PFSK-1 (cell line): ENCODE results near the gene NDUFB4.

ENCODE experiments used
- FOXP2 ChIP-seq: optimal IDR thresholded peaks from 2 replicates; pipeline ENCODE3; 2011; ENCODE audit warnings: borderline replicate concordance, control low read depth, inconsistent platforms; ENCODE audit not compliant: insufficient read depth; ENCODE audit errors: extremely low read length, extremely low read depth
- POLR2AphosphoS5 ChIP-seq: IDR thresholded peaks from 2 replicates; pipeline ENCODE4 v1.6.1; 2012; ENCODE audit warnings: low read depth, mild to moderate bottlenecking, control low read depth, low read length, moderate library complexity
- SIN3A ChIP-seq: IDR thresholded peaks from 2 replicates; pipeline ENCODE4 v1.6.1; 2012; ENCODE audit warnings: mild to moderate bottlenecking, low read length, moderate library complexity, borderline replicate concordance; ENCODE audit not compliant: insufficient read depth
- TAF1 ChIP-seq: IDR thresholded peaks from 2 replicates; pipeline ENCODE4 v1.6.1; 2012; ENCODE audit warnings: low read length, control low read depth, borderline replicate concordance; ENCODE audit not compliant: insufficient read depth
- TF ChIP-seq, protein P1 (sequence below), 2 experiments: IDR thresholded peaks; 2 replicates each; pipeline versions ENCODE4 v1.6.1 to v1.8.0; 2011 to 2012; ENCODE audit warnings: low read depth in 2 of 2, low read length in 2 of 2, control low read depth in 1 of 2, inconsistent platforms in 1 of 2, mild to moderate bottlenecking in 1 of 2, moderate library complexity in 1 of 2; ENCODE audit not compliant: insufficient read depth in 1 of 2

The NDUFB4 gene

DNA sequence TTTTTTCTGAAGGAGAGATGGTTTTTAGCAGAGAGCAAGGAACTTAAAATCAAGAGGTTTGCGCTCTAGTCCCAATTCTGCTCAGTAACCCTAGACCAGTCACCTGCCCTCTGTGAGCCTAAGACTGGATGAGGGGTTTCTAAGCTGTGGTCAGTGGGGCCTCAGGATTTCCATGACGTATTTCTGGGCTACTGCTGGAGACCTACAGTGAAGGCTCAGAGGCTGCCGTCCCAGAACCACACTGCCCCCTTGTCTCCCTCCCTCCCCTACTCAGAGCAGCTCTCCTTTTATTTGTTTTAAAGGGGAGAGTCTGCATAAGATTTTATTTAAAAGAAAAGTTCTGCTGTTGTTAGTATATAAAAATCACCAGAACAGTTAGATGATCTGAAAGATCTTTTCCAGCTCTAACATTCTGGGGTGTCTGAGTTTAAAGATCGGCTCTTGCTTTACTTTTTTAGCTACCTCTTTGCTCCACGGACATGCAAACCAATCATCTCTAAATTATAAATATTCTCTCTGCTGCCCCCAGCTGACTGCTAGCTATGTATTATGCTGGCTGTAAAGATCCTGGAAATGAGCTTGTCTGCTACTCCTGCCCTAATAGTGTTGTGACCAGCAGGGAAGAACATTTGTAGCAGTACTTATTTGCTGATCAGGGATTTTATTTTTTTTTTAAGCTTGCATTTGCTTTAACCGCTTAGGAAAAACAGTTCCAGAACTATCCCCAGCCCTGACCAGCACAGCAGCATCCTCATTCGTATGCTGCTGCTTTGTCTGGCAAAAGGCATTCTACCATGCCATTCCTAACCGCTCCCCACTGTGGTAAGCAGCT is 28.6 kb upstream of the NDUFB4 start:
- TF ChIP-seq, protein P1, sequence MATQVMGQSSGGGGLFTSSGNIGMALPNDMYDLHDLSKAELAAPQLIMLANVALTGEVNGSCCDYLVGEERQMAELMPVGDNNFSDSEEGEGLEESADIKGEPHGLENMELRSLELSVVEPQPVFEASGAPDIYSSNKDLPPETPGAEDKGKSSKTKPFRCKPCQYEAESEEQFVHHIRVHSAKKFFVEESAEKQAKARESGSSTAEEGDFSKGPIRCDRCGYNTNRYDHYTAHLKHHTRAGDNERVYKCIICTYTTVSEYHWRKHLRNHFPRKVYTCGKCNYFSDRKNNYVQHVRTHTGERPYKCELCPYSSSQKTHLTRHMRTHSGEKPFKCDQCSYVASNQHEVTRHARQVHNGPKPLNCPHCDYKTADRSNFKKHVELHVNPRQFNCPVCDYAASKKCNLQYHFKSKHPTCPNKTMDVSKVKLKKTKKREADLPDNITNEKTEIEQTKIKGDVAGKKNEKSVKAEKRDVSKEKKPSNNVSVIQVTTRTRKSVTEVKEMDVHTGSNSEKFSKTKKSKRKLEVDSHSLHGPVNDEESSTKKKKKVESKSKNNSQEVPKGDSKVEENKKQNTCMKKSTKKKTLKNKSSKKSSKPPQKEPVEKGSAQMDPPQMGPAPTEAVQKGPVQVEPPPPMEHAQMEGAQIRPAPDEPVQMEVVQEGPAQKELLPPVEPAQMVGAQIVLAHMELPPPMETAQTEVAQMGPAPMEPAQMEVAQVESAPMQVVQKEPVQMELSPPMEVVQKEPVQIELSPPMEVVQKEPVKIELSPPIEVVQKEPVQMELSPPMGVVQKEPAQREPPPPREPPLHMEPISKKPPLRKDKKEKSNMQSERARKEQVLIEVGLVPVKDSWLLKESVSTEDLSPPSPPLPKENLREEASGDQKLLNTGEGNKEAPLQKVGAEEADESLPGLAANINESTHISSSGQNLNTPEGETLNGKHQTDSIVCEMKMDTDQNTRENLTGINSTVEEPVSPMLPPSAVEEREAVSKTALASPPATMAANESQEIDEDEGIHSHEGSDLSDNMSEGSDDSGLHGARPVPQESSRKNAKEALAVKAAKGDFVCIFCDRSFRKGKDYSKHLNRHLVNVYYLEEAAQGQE (IDR thresholded peaks at IDR 0.05; ENCODE audit: insufficient read depth in 1 of 2, low read depth in 2 of 2, low read length in 2 of 2) = no peak
- TF ChIP-seq TAF1 (no peak), POLR2AphosphoS5 (no peak), SIN3A (no peak), FOXP2 (no peak)

DNA sequence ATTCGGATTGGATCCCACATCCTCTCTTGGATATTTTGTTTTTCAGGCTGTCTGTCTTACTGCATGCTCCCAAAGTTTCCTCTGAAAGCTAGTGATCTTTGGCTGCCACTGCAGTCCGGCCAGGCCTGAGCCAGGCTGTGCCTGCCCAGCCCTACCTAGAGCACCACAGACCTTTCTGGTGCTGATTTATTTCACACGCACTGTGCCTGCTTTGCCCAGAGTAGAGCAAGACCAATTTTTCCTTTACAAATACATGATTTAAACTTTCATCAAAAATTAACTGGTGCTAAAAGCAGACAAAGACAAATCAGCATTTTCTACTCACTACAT is 28.0 kb upstream of the NDUFB4 start:
- TF ChIP-seq TAF1 (no peak), FOXP2 (no peak), SIN3A (no peak), POLR2AphosphoS5 (no peak)
- TF ChIP-seq, protein P1 (IDR thresholded peaks at IDR 0.05; ENCODE audit: insufficient read depth in 1 of 2, low read depth in 2 of 2, low read length in 2 of 2) = no peak

DNA sequence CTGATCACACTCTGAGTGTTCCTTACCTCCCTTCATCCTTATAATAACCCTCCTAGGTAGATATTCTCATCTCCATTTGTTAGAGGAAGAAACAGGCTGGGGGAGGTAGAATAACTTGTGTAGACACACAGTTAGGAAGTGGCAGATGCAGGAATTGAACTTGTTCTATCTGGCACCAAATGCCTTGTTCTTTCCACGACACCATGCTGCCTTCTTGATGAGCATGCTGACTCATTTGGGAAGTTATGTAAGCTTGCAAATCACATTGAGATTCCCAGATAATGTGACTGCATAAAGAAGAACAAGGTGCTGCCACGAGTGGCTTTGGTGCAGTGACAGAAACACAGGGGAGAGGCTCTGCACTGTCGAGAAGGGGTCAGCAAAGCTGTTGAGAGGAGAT is 27.5 kb upstream of the NDUFB4 start:
- TF ChIP-seq POLR2AphosphoS5 (no peak), TAF1 (no peak), SIN3A (no peak), FOXP2 (no peak)
- TF ChIP-seq, protein P1 (IDR thresholded peaks at IDR 0.05; ENCODE audit: insufficient read depth in 1 of 2, low read depth in 2 of 2, low read length in 2 of 2) = no peak

DNA sequence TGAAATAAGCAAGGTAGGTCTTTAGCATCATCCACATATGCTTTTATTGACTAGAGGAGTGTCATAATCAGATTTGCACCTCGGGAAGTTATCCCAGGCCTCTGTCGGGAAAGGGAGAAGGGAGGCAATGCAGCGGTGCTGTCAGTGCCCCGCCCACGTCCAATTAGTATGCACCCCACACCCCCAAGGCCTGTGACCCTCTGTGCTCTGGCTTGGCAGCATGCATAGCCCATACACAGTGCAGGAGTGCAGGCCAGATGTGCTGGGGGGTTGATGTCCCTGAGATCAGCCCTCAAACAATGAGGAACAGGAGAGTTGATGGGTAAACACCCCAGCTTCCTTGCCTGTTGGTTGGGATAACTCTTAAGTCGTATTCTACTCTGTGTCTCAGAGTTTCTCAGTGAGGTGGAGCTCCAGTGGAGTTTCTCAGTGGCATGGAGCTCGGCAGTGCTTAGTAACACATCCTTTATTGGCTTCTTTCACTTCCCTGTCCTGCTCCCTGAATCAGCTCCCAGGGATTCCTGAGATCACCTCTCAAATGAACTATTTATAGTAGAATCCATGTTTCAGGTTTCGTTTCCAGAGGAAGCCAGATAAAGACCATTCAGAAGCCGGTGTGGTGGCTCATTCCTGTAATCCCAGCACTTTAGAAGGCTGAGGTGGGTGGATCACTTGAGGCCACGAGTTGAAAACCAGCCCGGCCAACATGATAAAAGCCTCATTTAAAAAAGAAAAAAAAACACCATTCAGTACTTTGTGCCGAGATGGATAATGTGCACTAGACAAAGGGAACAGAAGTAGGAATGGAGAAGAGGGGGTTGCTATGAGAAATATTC is 26.7 kb upstream of the NDUFB4 start:
- TF ChIP-seq SIN3A = no peak
- no peak for TF ChIP-seq FOXP2
- no peak for TF ChIP-seq TAF1
- no peak for TF ChIP-seq POLR2AphosphoS5
- TF ChIP-seq, protein P1 (IDR thresholded peaks at IDR 0.05; ENCODE audit: insufficient read depth in 1 of 2, low read depth in 2 of 2, low read length in 2 of 2) = no peak
